Endothelial cell of hepatic sinusoid (primary cell): ENCODE measurements around the gene SOX8.

ENCODE experiments used
- in situ Hi-C: cut with HindIII; loops from 2 replicates; pipeline ENCODE4 v1.10.0; 2017; ENCODE audit warnings: low sequenced_read_pairs

The SOX8 gene

GRCh38 chr16:1036166-1036565 lies 54.6 kb downstream of the SOX8 start:
- in situ Hi-C loops, result loop anchor here (5.0 to 10.0 kb wide), 2 partner anchors 59 to 109 kb away; no protein-coding TSS in a partner anchor
